Choroid plexus epithelial cell (primary cell): ENCODE measurements around the gene CELA2A.

Experiments used
- DNase-seq: peaks from one replicate; pipeline ENCODE4 v3.0.0-alpha.2; 2010; ENCODE audit warnings: low read depth
- H3K4me3 ChIP-seq: 2 replicates; pipeline ENCODE4 v1.5.1; 2011; ENCODE audit warnings: low read depth, mild to moderate bottlenecking, control low read depth, low read length, moderate library complexity
- CTCF ChIP-seq: conservative IDR thresholded peaks from 2 replicates; pipeline ENCODE4 v1.5.1; 2011; ENCODE audit warnings: low read depth, mild to moderate bottlenecking, control low read depth, inconsistent platforms, low read length, moderate library complexity

The CELA2A gene

GRCh38 chr1:15445390-15446122 is 11.0 kb upstream of the CELA2A start:
- no peak overlapping the region for H3K4me3 ChIP-seq
- DNase-seq = no peak
- no peak for TF ChIP-seq CTCF

GRCh38 chr1:15446212-15446611 is 10.3 kb upstream of the CELA2A start:
- DNase-seq = no peak
- H3K4me3 ChIP-seq = no peak overlapping the region
- TF ChIP-seq CTCF = no peak

GRCh38 chr1:15448877-15449462 is 7.6 kb upstream of the CELA2A start:
- no peak for TF ChIP-seq CTCF
- no peak overlapping the region for H3K4me3 ChIP-seq
- no peak for DNase-seq

GRCh38 chr1:15449567-15449966 is 7.0 kb upstream of the CELA2A start:
- H3K4me3 ChIP-seq = no peak overlapping the region
- no peak for TF ChIP-seq CTCF
- no peak for DNase-seq

GRCh38 chr1:15451014-15451722 is 5.4 kb upstream of the CELA2A start:
- DNase-seq = no peak
- no peak for TF ChIP-seq CTCF
- no peak overlapping the region for H3K4me3 ChIP-seq

- no peak overlapping the region for H3K4me3 ChIP-seq
- no peak for DNase-seq
- no peak for TF ChIP-seq CTCF
Observed at GRCh38 chr1:15452216-15452615, 4.3 kb upstream of the CELA2A start.
